GM21528 (cell line): Measurements from ENCODE around the gene CLCN1.
A peak's percentile ranks its signal among the peaks of the same experiment; 100 is the strongest.

ENCODE experiments used
- ATAC-seq: cut with Tn5 transposase; IDR thresholded peaks from one replicate; pipeline ENCODE4 v1.9.1; 2021; ENCODE audit warnings: mild to moderate bottlenecking, moderate library complexity; ENCODE audit not compliant: unreplicated experiment, low FRiP score

Gene CLCN1

GRCh38 chr7:143290293-143290692, 25.6 kb upstream of the CLCN1 start:
- ATAC-seq, result no peak

DNA sequence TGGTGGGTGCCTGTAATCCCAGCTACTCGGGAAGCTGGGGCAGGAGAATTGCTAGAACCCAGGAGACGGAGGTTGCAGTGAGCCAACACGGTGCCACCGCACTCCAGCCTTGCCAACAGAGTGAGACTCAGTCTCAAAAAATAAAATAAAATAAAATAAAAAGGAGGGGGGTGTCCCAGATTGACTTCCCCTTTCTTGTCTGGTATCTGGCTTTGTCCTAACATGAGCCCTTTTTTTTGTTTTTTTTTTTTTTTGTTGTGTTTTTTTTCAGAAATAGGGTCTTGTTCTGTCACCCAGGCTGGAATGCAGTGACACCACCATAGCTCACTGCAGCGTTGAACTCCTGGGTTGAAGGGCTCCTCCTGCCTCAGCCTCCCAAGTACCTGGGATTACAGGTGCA, 23.0 kb upstream of the CLCN1 start:
- ATAC-seq, result no peak

DNA sequence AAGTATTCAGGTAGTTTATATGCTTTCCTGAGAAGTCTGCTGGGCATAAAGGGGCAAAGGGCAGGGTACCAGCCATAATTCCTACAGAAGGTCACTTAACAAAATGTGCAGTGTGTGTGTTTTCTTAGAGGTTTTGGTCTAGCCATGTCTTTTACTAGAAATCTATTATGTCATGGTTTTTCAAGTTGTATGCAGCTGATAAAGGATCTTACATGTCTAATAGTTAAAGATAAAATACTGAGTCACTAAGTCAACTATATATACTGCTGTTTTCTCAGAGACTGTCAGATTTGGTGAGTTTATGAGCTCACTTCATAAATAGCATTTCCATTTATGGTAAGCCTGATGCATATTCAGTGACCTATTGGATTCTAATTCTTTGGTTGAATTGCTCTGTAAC, 20.0 kb upstream of the CLCN1 start:
- ATAC-seq, result no peak

GRCh38 chr7:143296686-143297085, 19.2 kb upstream of the CLCN1 start:
- no peak for ATAC-seq

DNA sequence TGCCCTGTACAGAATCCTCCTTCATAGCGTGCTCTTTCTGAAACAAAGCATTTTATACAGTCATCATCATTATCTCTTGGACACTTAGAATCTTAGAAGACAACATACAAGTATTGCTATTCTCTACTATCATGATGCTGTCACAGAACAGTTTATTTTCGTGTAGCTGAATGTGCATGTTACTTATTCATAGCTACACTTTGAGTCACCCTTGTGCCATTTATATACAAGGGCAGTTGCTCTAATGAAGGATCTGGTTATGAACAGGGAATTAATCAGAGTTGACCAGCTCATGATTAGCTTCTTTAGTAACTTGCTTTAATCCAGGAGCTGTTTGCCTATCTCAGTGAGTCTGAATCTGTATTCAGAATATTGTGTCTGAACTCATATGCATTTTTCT, 16.6 kb upstream of the CLCN1 start:
- ATAC-seq, result no peak

- no peak for ATAC-seq
Measured at GRCh38 chr7:143299840-143300239, 16.1 kb upstream of the CLCN1 start.

DNA sequence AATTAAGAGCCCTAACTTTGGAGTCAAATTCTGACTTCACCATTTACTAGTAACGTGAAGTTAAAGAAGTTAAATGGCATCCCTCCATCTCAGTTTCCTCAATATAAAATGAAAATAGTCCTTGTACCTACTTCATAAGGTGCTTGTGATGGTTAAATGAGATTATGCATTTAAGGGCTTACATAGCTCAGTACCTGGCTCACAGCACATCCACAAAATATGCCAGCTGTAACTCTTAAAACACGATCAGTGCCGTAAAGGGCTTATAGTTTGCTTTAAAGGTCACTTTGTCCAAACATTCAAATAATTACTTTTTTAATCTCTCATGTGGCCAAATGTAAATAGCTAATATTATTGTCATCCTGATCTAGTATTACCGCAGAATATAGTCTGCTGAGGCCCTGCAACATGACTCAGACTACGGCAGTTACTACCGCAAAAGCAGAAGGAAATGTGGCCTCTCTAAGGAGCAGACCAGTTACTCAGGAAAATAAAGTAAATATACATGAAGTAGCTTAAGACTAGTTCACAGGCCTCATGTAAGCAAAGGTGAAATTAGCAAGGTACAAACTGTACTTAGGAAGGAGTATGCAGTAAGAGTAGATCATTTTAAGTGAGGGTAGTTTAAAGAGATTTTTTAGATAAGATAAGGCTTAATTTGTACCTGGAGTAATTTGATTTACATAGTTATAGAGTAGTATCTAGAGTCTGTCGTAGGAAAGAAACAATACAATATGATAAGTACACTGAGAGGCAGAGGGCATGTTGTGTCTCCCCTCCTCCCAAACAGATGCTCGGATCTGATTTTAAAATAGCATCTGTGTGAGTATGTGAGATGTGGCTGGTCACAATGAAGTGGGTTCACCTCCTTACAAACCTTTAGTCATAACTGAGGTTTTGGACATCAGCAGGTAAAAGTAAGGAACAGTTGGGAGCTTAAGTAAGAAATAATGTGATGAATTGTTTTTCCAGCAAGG, 14.7 kb upstream of the CLCN1 start:
- no peak for ATAC-seq

DNA sequence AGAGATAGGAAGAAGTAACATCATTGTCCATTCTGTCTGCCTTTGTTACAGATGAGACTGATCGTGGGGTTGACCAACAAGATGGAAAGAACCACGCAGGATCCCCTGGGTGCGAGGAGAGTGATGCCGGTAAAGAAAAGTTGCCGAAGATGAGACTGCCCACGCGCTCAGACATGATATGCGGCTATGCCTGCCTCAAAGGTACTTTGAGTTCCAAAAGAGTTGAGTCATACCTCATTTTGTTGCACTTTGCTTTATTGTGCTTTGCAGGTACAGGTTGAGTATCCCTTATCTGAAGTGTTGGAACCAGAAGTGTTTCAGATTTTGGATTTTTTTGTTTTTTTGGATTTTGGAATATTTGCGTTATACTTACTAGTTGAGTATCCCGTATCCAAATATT, 12.2 kb upstream of the CLCN1 start:
- ATAC-seq, result no peak

- ATAC-seq, result no peak
Measured at GRCh38 chr7:143304938-143305337, 11.0 kb upstream of the CLCN1 start.

DNA sequence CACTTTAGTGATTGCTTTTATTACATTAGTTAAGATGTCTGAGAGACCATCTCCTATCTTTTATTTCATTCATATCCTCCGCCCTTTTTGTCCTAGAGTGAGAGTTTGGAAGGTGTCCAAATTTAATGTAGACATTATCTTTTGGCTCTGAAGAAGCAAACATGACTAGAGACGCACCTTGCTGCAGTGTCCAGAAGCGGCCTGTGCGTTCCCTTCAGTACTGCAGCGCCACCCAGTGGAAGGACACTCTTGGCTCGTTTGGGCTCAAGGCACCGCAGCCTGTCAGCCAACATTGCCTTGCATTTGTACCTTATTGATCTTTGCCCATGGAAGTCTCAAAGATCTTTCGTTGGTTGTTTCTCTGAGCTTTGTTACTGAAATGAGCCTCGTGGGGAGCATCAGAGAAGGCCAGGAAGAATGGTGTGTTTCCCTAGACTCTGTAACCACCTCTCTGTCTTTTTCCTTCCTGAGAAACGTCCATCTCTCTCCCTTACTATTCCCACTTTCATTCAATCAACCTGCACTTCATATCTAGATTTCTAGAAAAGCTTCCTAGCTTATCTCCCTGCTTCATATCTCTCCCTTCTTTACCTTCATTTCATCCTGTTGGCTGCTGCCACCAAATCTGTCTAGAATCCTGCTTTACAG, 10.4 kb upstream of the CLCN1 start:
- ATAC-seq, result no peak

GRCh38 chr7:143308632-143309031, 7.3 kb upstream of the CLCN1 start:
- no peak for ATAC-seq

GRCh38 chr7:143314127-143314526, 1.8 kb upstream of the CLCN1 start:
- no peak for ATAC-seq

- no peak for ATAC-seq
Measured at GRCh38 chr7:143316492-143316891, 581 bp downstream of the CLCN1 start.

DNA sequence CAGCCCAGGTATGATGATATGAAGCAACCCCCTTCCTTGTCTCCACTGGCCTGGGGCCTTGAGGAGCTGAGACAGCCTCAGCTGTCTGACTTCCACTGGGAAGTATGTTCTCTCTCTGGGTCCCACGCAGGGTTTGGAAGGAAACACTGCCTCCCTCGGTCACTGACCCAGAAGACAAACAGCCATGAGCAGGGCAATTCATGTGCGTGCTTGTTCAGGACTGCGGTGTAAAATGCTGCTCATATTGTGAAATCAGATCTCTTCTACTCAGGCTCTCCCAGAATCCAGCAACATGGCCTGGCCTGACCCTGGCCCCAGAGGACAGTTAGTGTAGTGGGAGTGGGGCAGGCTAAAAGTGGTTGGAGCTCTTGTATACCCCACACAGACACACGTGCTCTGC, 2.8 kb downstream of the CLCN1 start:
- no peak for ATAC-seq

DNA sequence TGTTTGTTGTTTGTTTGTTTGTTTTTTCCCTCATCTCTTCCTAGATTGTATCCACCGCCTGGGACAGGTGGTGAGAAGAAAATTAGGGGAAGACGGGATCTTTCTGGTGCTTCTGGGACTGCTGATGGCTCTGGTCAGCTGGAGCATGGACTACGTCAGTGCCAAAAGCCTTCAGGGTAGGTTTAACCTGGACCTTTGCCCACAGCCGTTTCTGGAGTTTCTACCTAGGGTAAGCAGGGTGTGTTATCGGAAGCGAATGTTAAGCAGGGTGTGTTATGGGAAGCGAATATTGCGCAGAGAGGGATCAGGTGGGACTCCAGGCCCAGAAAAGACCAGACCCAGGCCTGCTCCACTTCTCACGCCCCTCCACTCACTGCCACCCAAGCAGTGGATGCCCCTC, 4.7 kb downstream of the CLCN1 start:
- no peak for ATAC-seq

- no peak for ATAC-seq
Measured at GRCh38 chr7:143321242-143321641, 5.3 kb downstream of the CLCN1 start.

DNA sequence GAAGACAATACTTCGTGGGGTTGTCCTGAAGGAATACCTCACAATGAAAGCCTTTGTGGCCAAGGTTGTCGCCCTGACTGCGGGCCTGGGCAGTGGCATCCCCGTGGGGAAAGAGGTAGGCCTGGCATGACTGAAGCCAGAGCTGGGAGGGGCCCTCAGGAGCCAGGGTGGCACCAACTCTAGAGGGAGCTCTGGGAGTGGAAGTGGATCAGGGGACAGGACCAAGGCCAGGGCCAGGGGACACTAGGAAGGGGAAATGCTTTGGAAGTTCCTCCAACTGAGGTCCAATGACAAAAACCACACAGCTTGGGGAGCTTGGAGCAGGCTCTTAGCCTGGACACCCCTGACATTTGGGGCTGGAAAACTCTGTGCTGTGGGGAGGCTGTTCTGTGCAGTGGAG, 5.8 kb downstream of the CLCN1 start:
- ATAC-seq, result no peak

DNA sequence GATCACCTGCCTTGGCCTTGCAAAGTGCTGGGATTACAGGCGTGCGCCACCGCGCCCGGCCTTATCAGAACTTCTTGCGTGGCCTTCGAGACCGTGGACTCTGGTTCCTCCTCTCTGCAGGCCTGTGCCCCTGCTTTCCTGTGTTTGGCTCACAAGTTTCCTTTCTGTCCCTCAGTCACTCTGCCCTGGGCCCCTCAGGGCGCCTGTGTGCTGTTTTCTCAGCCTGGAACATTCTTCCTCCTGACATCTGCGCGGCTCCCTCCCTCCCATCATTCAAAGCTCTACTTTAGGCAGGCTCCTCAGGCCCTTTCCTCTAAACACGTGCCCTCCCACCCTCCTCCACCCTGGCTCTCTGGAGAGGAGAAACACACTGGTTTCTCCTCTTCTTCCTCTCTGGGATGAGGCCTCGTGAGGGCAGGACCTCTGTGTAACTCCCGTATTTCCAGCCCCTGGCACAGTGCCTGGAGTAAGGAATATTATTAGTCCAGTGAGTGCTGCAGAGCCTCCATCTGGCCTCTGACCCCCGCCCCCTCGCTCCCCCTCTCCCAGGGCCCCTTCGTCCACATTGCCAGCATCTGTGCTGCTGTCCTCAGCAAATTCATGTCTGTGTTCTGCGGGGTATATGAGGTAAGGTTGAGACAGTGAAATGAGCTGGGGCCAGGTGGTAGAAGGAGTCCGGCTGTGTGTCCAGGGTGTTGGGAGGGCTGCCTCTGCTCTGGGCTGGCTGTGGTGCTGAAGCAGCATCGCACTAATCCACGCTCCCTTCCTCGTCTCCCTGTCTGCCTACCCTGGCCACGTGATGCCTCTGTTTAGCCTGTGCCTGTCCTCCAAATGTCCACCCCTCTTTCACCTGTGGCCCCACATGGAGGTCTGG, 7.1 kb downstream of the CLCN1 start:
- no peak for ATAC-seq

- no peak for ATAC-seq
Measured at GRCh38 chr7:143323653-143324052, 7.7 kb downstream of the CLCN1 start.

- ATAC-seq, result peak; percentile 59
Measured at GRCh38 chr7:143325240-143325639, 9.3 kb downstream of the CLCN1 start.

GRCh38 chr7:143327903-143328302, 12.0 kb downstream of the CLCN1 start:
- no peak for ATAC-seq
